GM21360 (cell line): ENCODE data around the gene NAT14.
"Not testable (repeated sequence)": the region's sequence is repeated elsewhere in the genome, so short reads cannot be mapped to it uniquely, and the experiment has no call there.

Source experiments
- ATAC-seq: cut with Tn5 transposase; IDR thresholded peaks from one replicate; pipeline ENCODE4 v1.9.1; 2021; ENCODE audit warnings: mild to moderate bottlenecking, moderate library complexity; ENCODE audit not compliant: unreplicated experiment

Gene NAT14

GRCh38 chr19:55485439-55486011, 537 bp downstream of the NAT14 start:
- no peak for ATAC-seq

DNA sequence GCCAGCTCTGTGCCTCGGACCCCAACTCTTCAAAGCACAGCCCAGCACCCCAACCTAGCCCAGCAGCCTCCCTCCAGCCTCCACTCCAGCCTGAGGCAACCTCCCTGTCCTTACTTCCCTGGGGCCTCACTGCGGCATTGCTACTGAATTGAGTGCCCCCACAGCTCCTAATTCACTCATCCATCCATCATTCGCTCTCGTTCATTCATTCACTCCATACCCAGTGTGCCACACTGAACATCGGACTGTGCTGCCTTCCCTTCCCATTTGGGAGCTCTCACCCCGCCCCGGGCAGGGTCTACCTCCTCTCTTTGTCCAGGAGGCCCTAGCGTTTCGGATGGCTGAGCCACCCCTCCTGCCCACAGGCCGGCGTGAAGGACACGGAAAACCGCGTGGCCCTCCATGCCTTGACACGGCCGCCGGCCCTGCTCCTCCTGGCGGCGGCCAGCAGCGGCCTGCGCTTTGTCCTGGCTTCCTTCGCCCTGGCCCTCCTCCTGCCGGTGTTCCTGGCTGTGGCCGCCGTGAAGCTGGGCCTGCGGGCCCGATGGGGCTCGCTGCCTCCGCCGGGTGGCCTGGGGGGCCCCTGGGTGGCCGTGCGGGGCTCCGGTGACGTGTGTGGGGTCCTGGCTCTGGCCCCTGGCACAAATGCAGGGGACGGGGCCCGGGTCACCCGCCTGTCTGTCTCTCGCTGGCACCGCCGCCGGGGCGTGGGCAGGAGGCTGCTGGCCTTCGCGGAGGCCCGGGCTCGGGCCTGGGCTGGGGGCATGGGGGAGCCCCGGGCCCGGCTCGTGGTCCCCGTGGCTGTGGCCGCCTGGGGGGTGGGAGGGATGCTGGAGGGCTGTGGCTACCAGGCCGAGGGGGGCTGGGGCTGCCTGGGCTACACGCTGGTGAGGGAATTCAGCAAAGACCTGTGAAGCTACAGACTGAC, 1.3 kb downstream of the NAT14 start:
- ATAC-seq: no peak

GRCh38 chr19:55486971-55487923, 2.3 kb downstream of the NAT14 start:
- no peak for ATAC-seq

DNA sequence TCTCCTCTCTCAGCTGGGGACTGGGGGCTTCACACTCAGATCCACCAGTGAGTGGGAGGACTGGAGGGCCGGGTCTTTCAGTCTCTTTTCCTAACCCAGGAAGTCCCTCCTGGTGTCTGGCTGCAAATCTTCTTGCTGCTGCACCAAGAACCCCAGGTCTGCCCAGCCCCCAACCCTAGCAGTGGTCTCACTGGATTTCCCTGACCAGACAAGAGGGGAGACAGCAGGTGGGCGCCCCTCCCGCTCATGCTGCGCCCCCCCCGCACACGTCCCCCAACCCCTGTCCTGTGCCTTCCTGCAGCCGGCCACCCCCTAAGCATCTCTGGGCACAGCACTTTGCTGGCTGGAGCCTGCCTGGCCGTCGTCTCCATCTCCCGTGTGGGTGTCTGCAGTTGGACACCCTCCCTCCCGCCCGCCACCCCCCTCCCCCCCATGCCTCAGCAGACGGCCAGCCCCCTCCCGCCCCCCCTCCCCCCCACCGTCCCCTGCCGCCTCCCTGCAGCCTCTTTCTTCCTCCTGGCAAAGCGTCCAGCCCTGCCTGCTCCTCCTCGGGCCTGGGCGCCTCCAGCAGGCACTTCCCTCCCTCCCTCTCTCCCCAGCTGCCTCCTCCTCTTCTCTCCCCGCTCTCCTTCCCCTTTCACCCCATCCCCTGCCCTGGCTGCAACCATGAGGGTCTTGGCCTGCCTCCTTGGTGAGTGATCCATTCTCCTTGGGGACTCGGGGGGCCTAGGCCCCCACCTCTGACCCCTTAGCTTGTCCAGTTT, 3.1 kb downstream of the NAT14 start, which contains the start of gene SSC5D:
SSC5D (plus strand) TSS at position 513 of the 764 bp plus-strand sequence; CDS start at position 667, 154 bp downstream.
- no peak for ATAC-seq

DNA sequence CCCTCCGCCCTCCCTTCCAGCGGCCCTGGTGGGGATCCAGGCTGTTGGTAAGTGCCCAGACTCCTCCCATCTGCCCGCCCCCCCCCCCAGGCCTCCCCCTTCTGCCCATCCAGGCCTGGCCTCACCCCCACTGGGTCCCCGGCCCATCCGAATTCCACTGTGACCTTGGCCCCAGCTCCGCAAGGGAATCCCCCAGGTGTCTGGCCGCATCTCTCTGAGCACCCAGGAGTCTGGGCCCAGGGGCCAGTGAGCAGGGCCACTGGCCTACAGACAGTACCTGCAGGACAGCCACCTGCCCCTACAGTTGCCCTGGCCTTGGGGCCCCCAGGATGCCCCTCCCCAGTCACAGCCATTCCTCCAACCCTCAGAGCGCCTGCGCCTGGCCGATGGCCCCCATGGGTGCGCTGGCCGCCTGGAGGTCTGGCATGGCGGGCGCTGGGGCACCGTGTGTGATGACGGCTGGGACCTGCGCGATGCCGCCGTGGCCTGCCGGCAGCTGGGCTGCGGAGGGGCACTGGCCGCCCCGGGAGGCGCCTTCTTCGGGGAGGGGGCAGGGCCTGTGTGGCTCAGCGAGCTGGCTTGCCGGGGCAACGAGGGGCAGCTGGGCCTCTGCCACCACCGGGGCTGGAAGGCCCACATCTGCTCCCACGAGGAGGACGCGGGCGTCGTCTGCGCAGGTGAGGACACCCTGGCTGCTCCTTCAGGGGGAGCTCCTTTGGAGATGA, 4.2 kb downstream of the NAT14 start:
- ATAC-seq: no peak

GRCh38 chr19:55489711-55490477, 4.9 kb downstream of the NAT14 start:
- ATAC-seq: no peak

DNA sequence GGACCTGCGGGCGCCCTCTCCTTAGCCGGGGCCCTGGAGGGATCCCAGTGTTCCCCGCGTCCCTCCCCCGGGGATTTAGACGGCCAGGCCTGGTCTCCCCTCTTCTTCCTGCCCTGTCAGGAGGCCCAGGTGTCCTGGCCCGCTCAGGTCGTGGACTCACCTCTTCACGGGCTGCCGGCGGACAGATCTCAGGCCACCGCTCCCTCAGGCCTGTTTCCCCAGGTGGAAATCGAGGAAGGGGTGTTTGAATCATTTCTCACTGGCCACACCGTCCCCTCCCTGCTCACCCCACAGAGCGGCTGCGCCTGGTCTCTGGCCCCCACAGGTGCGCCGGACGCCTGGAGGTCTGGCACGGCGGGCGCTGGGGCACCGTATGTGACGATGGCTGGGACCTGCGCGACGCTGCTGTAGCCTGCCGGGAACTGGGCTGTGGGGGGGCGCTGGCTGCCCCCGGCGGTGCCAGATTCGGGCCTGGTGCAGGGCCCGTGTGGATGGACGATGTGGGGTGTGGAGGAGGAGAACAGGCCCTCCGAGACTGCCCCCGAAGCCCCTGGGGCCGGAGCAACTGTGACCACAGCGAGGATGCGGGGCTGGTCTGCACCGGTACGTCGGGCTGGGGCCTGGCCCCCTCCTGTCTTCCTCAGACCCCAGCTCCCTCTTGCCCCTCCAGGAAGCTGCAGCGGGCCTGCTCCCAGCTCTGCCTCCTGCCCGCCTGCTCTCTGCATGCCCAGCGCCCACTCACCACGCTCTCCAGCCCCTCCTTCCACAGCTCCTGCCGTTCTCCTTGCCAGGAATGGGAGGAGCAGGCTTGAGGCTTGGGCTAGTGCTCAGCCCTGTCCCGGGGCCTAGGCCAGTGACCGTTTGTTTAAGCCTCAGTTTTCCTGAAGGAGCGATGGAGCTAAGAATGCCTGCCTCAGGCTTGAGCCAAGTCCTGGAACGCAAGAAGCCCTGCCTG, 5.8 kb downstream of the NAT14 start:
- ATAC-seq: no peak

GRCh38 chr19:55491546-55492360, 6.8 kb downstream of the NAT14 start:
- no peak for ATAC-seq

GRCh38 chr19:55492362-55492944, 7.5 kb downstream of the NAT14 start:
- ATAC-seq: no peak

DNA sequence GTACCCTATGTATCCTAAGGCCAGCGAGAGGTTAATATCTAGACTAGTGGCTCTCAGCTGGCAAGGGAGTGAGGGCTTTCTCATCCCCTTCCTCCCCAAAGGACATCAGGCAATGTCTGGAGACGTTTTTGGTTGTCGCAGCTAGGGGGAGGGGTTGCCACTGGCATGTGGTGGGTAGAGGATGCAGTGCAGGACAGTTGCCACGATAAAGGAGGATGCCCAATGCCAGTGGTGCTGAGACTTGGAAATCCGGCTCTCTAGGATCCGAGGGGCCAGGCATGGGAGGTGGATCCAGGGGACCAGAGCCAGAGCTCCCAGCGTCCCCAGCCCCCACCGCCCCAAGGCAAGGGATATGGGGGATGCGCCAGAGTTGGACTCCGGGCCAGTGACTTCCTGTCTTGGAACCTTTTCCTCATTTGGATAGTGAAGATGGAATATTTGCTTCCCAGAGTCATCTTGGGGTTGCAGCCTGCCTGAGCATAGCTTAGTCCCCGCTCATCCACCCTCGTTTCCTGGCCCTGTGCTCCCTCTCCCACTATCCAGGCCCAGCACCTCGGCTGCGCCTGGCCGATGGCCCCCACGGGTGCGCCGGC, 8.2 kb downstream of the NAT14 start:
- no peak for ATAC-seq

- ATAC-seq: no peak
These were observed 8.7 kb downstream of the NAT14 start for GRCh38 chr19:55493645-55494171.

- no peak for ATAC-seq
These were observed 9.3 kb downstream of the NAT14 start for GRCh38 chr19:55494172-55494761.

DNA sequence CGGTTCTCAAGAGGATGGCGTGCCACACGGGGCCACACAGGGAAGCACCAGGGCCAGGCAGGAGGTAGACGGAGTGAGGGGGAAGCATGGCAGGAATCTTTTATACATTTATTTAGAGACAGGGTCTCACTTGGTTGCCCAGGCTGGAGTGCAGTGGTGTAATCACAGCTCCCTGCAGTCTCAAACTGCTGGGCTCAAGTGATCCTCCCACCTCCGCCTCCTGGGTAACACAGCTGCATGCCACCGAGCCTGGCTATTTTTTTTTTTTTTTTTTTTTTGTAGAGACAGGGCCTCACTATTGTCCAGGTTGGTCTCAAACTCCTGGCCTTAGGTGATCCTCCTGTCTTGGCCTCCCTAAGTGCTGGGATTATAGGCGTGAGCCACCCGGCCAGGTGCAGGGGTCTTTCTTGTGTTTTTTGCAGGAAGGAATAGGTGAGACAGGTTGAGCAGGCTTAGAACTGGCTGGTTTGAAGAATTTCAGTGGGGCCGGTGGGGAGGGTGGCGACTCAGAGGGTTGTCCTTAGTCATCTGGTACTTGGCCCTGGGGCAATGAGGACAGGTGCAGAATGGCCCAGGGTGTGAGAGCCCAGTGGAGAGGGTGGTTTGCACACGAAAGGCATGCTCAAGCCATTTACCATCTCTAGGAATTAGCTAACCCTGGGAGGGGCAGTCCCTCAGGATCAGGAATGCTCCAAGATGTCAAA, 10.8 kb downstream of the NAT14 start:
- ATAC-seq: no peak

DNA sequence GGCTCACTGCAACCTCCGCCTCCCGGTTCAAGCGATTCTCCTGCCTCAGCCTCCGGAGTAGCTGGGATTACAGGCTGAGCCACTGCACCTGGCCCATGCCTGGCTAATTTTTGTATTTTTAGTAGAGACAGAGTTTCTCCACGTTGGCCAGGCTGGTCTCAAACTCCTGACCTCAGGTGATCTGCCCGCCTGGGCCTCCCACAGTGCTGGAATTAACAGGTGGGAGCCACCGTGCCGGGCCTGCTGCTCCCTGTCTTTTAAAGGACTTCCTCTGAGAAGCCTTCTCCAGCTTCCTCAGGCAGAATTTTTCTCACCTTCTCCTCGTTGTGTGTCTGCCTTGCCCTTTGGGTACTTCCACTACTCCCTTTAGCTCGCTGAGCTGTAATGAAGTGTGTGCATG, 11.8 kb downstream of the NAT14 start:
- not testable (repeated sequence) for ATAC-seq

DNA sequence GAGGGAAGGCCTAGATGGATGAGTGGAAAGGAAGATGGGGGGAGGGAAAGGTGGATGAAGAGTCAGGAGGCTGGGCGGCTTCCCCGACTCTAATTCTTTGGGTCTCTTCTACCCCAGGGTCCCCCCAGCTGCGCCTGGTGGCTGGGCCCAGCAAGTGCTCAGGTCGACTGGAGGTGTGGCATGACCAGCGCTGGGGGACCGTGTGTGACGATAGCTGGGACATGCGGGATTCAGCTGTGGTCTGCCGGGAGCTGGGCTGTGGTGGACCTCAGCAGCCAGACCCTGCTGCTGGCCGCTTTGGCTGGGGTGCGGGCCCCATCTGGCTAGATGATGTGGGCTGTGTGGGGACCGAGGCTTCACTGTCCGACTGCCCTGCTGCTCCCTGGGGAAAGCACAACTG, 12.8 kb downstream of the NAT14 start:
- no peak for ATAC-seq
